ENCODE data around the gene POMT1. TPM values are rescaled to one million over a fixed set of nuclear protein-coding genes. Genes with fewer than 3 reads are reported as not detected.

Gene POMT1
- total RNA-seq, 1 donor from 2014 or later = 61.0 TPM

DNA sequence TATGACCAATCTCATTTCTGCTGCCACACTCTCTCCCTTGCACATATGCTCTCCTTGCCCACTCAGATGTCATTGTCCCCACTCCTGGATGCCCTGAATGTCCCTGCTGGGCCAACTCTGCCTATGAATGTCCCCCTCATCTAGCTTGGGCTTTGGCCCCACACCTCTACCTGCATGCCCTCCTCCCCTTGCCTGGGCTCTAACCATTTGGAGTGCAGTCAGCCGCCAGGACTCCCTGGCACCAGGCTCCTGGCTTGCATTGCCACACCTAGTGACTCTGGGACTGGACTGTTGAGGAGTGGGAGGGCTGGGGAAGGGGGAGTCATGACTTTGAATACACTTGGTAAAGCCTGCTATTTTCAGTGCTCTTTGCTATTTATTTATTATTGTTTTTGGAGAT, 41.6 kb upstream of the POMT1 start:
- Mint-ChIP-seq H3K27me3 (no peaks in the 10 kb centered on the region), H3K4me3 (ENCODE audit: low read depth) (no peak overlapping the region), H3K9me3 (ENCODE audit: low read depth) (no peaks in the 10 kb centered on the region), H3K36me3 (ENCODE audit: insufficient read depth) (peaks cover 46% of the 10 kb centered on the region), H3K4me1 (ENCODE audit: low read depth) (no peaks in the 10 kb centered on the region), H3K27ac (peak overlapping the region; percentile 25)
- DNase-seq (ENCODE audit: low spot score, unreplicated experiment) = no peak
- no peak for TF ChIP-seq CTCF (IDR thresholded peaks at IDR 0.05; ENCODE audit: unreplicated experiment)

DNA sequence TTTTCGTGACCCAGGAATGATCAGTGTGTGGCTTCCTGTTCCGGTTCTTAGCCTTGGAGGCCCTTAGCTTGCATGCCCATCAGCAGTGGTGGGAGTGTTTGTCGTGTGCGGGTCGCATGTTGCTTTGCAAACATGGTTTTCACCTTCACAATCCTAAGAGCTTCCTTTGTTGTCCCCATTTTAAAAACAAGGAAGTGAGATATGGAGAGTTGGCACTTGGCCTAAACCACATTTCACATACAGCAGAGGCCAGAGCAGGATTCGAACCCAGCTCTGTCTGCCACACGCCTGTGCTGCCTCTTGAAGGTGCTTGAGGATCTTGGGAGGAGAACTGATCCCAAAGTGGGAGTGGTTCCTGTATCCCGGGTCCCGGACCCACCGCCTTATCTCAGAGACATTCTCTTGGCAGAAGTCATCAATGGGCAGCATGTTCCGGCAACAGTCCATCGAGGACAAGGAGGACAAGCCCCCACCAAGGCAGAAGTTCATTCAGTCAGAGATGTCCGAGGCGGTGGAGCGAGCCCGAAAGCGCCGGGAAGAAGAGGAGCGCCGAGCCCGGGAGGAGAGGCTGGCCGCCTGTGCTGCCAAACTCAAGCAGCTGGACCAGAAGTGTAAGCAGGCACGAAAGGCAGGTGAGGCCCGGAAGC, 38.2 kb upstream of the POMT1 start:
- Mint-ChIP-seq H3K27ac (no peak overlapping the region), H3K27me3 (no peaks in the 10 kb centered on the region), H3K9me3 (ENCODE audit: low read depth) (no peaks in the 10 kb centered on the region), H3K4me1 (ENCODE audit: low read depth) (no peaks in the 10 kb centered on the region), H3K4me3 (ENCODE audit: low read depth) (no peak overlapping the region), H3K36me3 (ENCODE audit: insufficient read depth) (peaks cover 43% of the 10 kb centered on the region)
- no peak for DNase-seq (ENCODE audit: low spot score, unreplicated experiment)
- TF ChIP-seq CTCF (IDR thresholded peaks at IDR 0.05; ENCODE audit: unreplicated experiment) = no peak

DNA sequence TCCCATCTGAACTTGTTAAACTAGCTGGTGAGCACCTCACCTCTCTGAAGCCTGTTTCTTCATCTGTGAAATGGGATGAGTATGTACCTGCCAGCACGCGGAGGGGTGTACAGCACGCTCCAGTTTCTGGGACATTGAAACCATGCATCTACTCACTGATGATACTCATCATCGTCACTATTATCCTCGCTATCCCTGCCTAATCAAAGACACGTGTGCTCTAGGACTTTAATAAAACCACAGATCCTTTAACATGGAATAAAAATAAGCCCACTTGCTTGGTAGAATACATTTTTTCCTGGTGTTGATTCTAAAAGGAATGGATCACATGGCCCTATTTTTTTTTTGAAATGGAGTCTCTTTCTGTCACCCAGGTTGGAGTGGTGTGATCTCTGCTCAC, 37.3 kb upstream of the POMT1 start:
- Mint-ChIP-seq H3K9me3 (ENCODE audit: low read depth) (no peaks in the 10 kb centered on the region), H3K4me3 (ENCODE audit: low read depth) (no peak overlapping the region), H3K27ac (peak overlapping the region; percentile 70), H3K4me1 (ENCODE audit: low read depth) (no peaks in the 10 kb centered on the region), H3K27me3 (no peaks in the 10 kb centered on the region), H3K36me3 (ENCODE audit: insufficient read depth) (peaks cover 48% of the 10 kb centered on the region)
- TF ChIP-seq CTCF (IDR thresholded peaks at IDR 0.05; ENCODE audit: unreplicated experiment) = no peak
- no peak for DNase-seq (ENCODE audit: low spot score, unreplicated experiment)

GRCh38 chr9:131467214-131467935, 35.3 kb upstream of the POMT1 start:
- Mint-ChIP-seq H3K4me3 (ENCODE audit: low read depth) (no peak overlapping the region), H3K36me3 (ENCODE audit: insufficient read depth) (peaks cover 44% of the 10 kb centered on the region), H3K4me1 (ENCODE audit: low read depth) (no peaks in the 10 kb centered on the region), H3K9me3 (ENCODE audit: low read depth) (no peaks in the 10 kb centered on the region), H3K27me3 (no peaks in the 10 kb centered on the region), H3K27ac (peak overlapping the region; percentile 56)
- no peak for DNase-seq (ENCODE audit: low spot score, unreplicated experiment)
- TF ChIP-seq CTCF (IDR thresholded peaks at IDR 0.05; ENCODE audit: unreplicated experiment) = no peak

DNA sequence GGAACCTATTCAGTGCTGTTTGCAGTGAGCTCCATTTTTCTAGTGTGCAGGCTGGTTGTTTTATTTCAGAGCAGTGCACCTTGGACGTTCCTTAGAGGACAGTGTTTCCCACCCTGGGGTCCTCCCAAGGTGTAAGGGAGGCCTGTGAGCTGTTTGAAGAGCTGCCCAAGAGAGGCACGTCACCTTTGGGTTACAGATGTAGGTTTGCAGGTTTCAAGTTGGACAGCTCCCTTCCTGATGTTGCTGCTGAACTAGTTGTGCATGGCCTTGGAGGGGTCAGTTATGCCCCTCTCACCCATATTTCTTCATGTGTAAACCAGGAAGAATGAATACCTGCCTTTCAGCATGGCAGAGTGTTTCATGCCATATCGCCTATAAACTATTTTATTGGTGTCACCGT, 34.7 kb upstream of the POMT1 start:
- no peaks in the 10 kb centered on the region for H3K27me3 Mint-ChIP-seq
- no peak for DNase-seq (ENCODE audit: low spot score, unreplicated experiment)
- TF ChIP-seq CTCF (IDR thresholded peaks at IDR 0.05; ENCODE audit: unreplicated experiment) = no peak
- no peak overlapping the region for H3K4me3 Mint-ChIP-seq (ENCODE audit: low read depth)
- no peaks in the 10 kb centered on the region for H3K9me3 Mint-ChIP-seq (ENCODE audit: low read depth)
- no peak overlapping the region for H3K27ac Mint-ChIP-seq
- peaks cover 47% of the 10 kb centered on the region for H3K36me3 Mint-ChIP-seq (ENCODE audit: insufficient read depth)
- peaks cover 4% of the 10 kb centered on the region for H3K4me1 Mint-ChIP-seq (ENCODE audit: low read depth)
